ENCODE measurements around the gene MVB12A. TPM values are rescaled to one million over a fixed set of nuclear protein-coding genes. Genes with fewer than 3 reads are reported as not detected.
A peak's percentile ranks its signal among the peaks of the same experiment; 100 is the strongest.

The MVB12A gene
- total and polyA plus RNA-seq, 10 of the 15 experiments (the other 5 are each of a cell fraction or from before 2014, with no cell fraction given), result 1.2 to 47.6 (median 26.3) TPM

GRCh38 chr19:17469481-17470067, 49.7 kb downstream of the MVB12A start:
- DNase-seq (ENCODE audit: low read depth, low spot score) (peak; percentile 86), ATAC-seq (peak; percentile 87), FAIRE-seq (peak; percentile 75)
- no peaks in the 10 kb centered on the region for H3K36me3 ChIP-seq (ENCODE audit: control insufficient read depth in 2 of 2, insufficient read depth in 2 of 2, low read length in 1 of 2)
- ChIA-PET CTCF (interaction anchor here (1.0 to 6.0 kb wide), 2 partner anchors 75 to 83 kb away, joined by 4 to 36 read pairs; partner anchors contain the start of gene CCDC194), RAD21 (ENCODE audit: unreplicated experiment) (no interaction called here), SMC1A (ENCODE audit: uncharacterized antibody, unreplicated experiment) (interaction anchor here (0.6 to 0.8 kb wide), 2 partner anchors 17 to 26 kb away, joined by 3 to 5 read pairs; no protein-coding TSS in a partner anchor), POLR2A (interaction anchor here (1.4 kb wide), 1 partner anchor 81 kb away, joined by 3 read pairs; no protein-coding TSS in a partner anchor)
- intact Hi-C loops (cut with micrococcal nuclease; ENCODE audit: unreplicated experiment), result no loop called here
- no peaks in the 10 kb centered on the region for H4K20me1 ChIP-seq (ENCODE audit: control insufficient read depth, insufficient read depth)
- no peaks in the 10 kb centered on the region for H3K9me3 ChIP-seq (replicated peaks; ENCODE audit: control insufficient read depth, insufficient read depth, low read length)
- H3K9ac ChIP-seq (ENCODE audit: control insufficient read depth, insufficient read depth, low read length), result peak overlapping the region; percentile 61; the same call in 1 of the 2 replicates
- in situ Hi-C loops (cut with MboI), result loop anchor here (5.0 kb wide), 2 partner anchors 72 to 122 kb away; no protein-coding TSS in a partner anchor
- no TSS peak for BruUV-seq (replicated peaks)
- peak overlapping the region; percentile 99 for H3K4me2 ChIP-seq (ENCODE audit: control insufficient read depth, insufficient read depth)
- 2% methylated on average over 22 of the region's 31 CpGs for WGBS (ENCODE audit: insufficient coverage, insufficient replicate concordance, low lambda C conversion rate, missing lambda C conversion rate)
- H3K4me3 ChIP-seq, result peak overlapping the region; percentile 80
- H3K27me3 ChIP-seq (replicated peaks in 1 of 2; ENCODE audit: control insufficient read depth in 2 of 2, insufficient read depth in 2 of 2, low read length in 1 of 2), result no peaks in the 10 kb centered on the region
- peak overlapping the region; percentile 61 for H3K27ac ChIP-seq (ENCODE audit: control insufficient read depth, insufficient read depth)
- no peaks in the 10 kb centered on the region for H3K79me2 ChIP-seq (ENCODE audit: control insufficient read depth, insufficient read depth, low read length)
- peaks cover 22% of the 10 kb centered on the region for H3K4me1 ChIP-seq (ENCODE audit: control insufficient read depth, insufficient read depth, low read length)
- peak overlapping the region; percentile 99 for H2AFZ ChIP-seq (ENCODE audit: control insufficient read depth, low read depth, low read length)
- no peak for TF ChIP-seq ZNF622 (IDR thresholded peaks at IDR 0.05)
- TF ChIP-seq NRF1 (conservative IDR thresholded peaks at IDR 0.05; ENCODE audit: low read depth, low read length), result no peak
- peak; percentile 74; the same call in 1 of the 2 replicates for TF ChIP-seq MAX (IDR thresholded peaks at IDR 0.05; ENCODE audit: low read depth, low read length)
- TF ChIP-seq ELK1 (IDR thresholded peaks at IDR 0.05; ENCODE audit: low read depth, low read length), result no peak; the same call in 1 of the 2 replicates
- TF ChIP-seq NFYB (IDR thresholded peaks at IDR 0.05; ENCODE audit: insufficient read depth, low read depth, low read length), result no peak
- TF ChIP-seq HSF1 (IDR thresholded peaks at IDR 0.05; ENCODE audit: low read depth, low read length), result no peak
- no peak for TF ChIP-seq RB1 (IDR thresholded peaks at IDR 0.05; ENCODE audit: borderline replicate concordance)
- no peak for TF ChIP-seq PKNOX1 (IDR thresholded peaks at IDR 0.05)
- TF ChIP-seq FOXK2 (IDR thresholded peaks at IDR 0.05), result no peak
- no peak for TF ChIP-seq KAT2A (conservative IDR thresholded peaks at IDR 0.05; ENCODE audit: control insufficient read depth, low read depth, low read length)
- no peak for TF ChIP-seq RUNX3 (IDR thresholded peaks at IDR 0.05; ENCODE audit: low read length)
- TF ChIP-seq ATF2 (IDR thresholded peaks at IDR 0.05; ENCODE audit: low read length), result no peak
- no peak for TF ChIP-seq ZNF207 (IDR thresholded peaks at IDR 0.05; ENCODE audit: borderline replicate concordance)
- no peak for TF ChIP-seq SRF (IDR thresholded peaks at IDR 0.05; ENCODE audit: low read depth in 2 of 2, low read length in 2 of 2)
- no peak for TF ChIP-seq RAD21 (IDR thresholded peaks at IDR 0.05; ENCODE audit: insufficient read depth, low read depth, low read length)
